Suprapubic skin (tissue), 4 donors: Measurements from ENCODE around the gene P2RX2.

Source experiments
- CTCF ChIP-seq, 2 donors: fragments of 200-600 bp in 1 of 2; fragments of 450-650 bp in 1 of 2; sonication (generic) in 1 of 2; IDR thresholded peaks; one replicate each; pipeline ENCODE4 v1.5.1; 2016 to 2019; ENCODE audit warnings: antibody characterized with exemption in 2 of 2, mild to moderate bottlenecking in 1 of 2, moderate library complexity in 1 of 2
- EP300 ChIP-seq: sonication (generic); formaldehyde crosslinking; IDR thresholded peaks from one replicate; pipeline ENCODE4 v1.6.1; 2017; ENCODE audit warnings: antibody characterized with exemption
- POLR2A ChIP-seq, 2 donors: fragments of 450-650 bp; IDR thresholded peaks; one replicate each; pipeline ENCODE4 v1.6.1; 2017; ENCODE audit warnings: antibody characterized with exemption in 2 of 2, mild to moderate bottlenecking in 2 of 2, moderate library complexity in 2 of 2
- POLR2AphosphoS5 ChIP-seq, 3 donors: sonication (generic); formaldehyde crosslinking; IDR thresholded peaks; one replicate each; pipeline ENCODE4 v1.6.1; 2017; ENCODE audit warnings: antibody characterized with exemption in 3 of 3

DNA sequence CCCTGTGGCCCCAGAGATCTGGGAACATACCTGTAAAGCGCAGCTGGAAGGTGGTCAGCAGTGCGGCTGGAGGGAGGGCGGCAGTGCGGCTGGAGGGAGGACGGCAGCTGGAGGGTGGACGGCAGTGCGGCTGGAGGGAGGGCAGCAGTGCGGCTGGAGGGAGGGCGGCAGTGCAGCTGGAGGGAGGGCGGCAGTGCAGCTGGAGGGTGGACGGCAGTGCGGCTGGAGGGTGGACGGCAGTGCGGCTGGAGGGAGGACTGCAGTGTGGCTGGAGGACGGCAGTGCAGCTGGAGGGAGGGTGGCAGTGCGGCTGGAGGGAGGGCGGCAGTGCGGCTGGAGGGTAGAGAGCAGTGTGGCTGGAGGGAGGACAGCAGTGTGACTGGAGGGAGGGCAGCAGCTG lies 31.6 kb upstream of the P2RX2 start:
- TF ChIP-seq CTCF (IDR thresholded peaks at IDR 0.05) (no peak), EP300 (no peak), POLR2A (IDR thresholded peaks at IDR 0.05) (no peak), POLR2AphosphoS5 (IDR thresholded peaks at IDR 0.05) (no peak)
